ENCODE data around the gene ZNF385C.

The ZNF385C gene

GRCh38 chr17:42067371-42068091, 30.7 kb downstream of the ZNF385C start:
- in situ Hi-C loops (cut with MboI; ENCODE audit: low sequenced_read_pairs): no loop called here
- H3K36me3 ChIP-seq (replicated peaks): no peaks in the 10 kb centered on the region
- no peak overlapping the region for H3K4me3 ChIP-seq
- DNase-seq (ENCODE audit: low spot score in 2 of 2): peak; percentile 42 to 89
- H3K27me3 ChIP-seq (ENCODE audit: low read depth): no peaks in the 10 kb centered on the region
- H3K4me1 ChIP-seq: peaks cover 4% of the 10 kb centered on the region; the same call in 1 of the 2 replicates
- no peaks in the 10 kb centered on the region for H3K9me3 ChIP-seq

- Histone ChIP-seq H3K4me3 (no peak overlapping the region), H3K27me3 (ENCODE audit: low read depth) (no peaks in the 10 kb centered on the region), H3K36me3 (replicated peaks) (no peaks in the 10 kb centered on the region), H3K4me1 (no peaks in the 10 kb centered on the region), H3K9me3 (no peaks in the 10 kb centered on the region)
- no peak for DNase-seq (ENCODE audit: low spot score in 2 of 2)
- in situ Hi-C loops (cut with MboI; ENCODE audit: low sequenced_read_pairs): no loop called here
Observed at GRCh38 chr17:42065201-42065600, 33.1 kb downstream of the ZNF385C start.

GRCh38 chr17:42062681-42063080, 35.6 kb downstream of the ZNF385C start:
- H3K36me3 ChIP-seq (replicated peaks): no peaks in the 10 kb centered on the region
- DNase-seq (ENCODE audit: low spot score in 2 of 2): no peak
- no peaks in the 10 kb centered on the region for H3K4me1 ChIP-seq
- no peaks in the 10 kb centered on the region for H3K27me3 ChIP-seq (ENCODE audit: low read depth)
- H3K4me3 ChIP-seq: no peak overlapping the region
- H3K9me3 ChIP-seq: no peaks in the 10 kb centered on the region
- in situ Hi-C loops (cut with MboI; ENCODE audit: low sequenced_read_pairs): no loop called here

- Histone ChIP-seq H3K27me3 (ENCODE audit: low read depth) (no peaks in the 10 kb centered on the region), H3K4me1 (no peaks in the 10 kb centered on the region), H3K36me3 (replicated peaks) (no peaks in the 10 kb centered on the region), H3K4me3 (no peak overlapping the region), H3K9me3 (no peaks in the 10 kb centered on the region)
- no peak for DNase-seq (ENCODE audit: low spot score in 2 of 2)
- in situ Hi-C loops (cut with MboI; ENCODE audit: low sequenced_read_pairs): no loop called here
Observed at GRCh38 chr17:42061646-42062487, 36.4 kb downstream of the ZNF385C start.

- Histone ChIP-seq H3K9me3 (no peaks in the 10 kb centered on the region), H3K4me1 (no peaks in the 10 kb centered on the region), H3K36me3 (replicated peaks) (no peaks in the 10 kb centered on the region), H3K4me3 (no peak overlapping the region), H3K27me3 (ENCODE audit: low read depth) (no peaks in the 10 kb centered on the region)
- DNase-seq (ENCODE audit: low spot score in 2 of 2): no peak
- in situ Hi-C loops (cut with MboI; ENCODE audit: low sequenced_read_pairs): no loop called here
Observed at GRCh38 chr17:42060231-42060630, 38.0 kb downstream of the ZNF385C start.

- no peak for DNase-seq (ENCODE audit: low spot score in 2 of 2)
- H3K36me3 ChIP-seq (replicated peaks): no peaks in the 10 kb centered on the region
- H3K4me1 ChIP-seq: no peaks in the 10 kb centered on the region
- no peaks in the 10 kb centered on the region for H3K27me3 ChIP-seq (ENCODE audit: low read depth)
- in situ Hi-C loops (cut with MboI; ENCODE audit: low sequenced_read_pairs): no loop called here
- H3K9me3 ChIP-seq: no peaks in the 10 kb centered on the region
- H3K4me3 ChIP-seq: no peak overlapping the region
Observed at GRCh38 chr17:42059815-42060214, 38.5 kb downstream of the ZNF385C start.

GRCh38 chr17:42058063-42058462, 40.2 kb downstream of the ZNF385C start:
- Histone ChIP-seq H3K4me3 (no peak overlapping the region), H3K9me3 (no peaks in the 10 kb centered on the region), H3K27me3 (ENCODE audit: low read depth) (peaks cover 4% of the 10 kb centered on the region; the same call in 1 of the 2 replicates), H3K36me3 (replicated peaks) (no peaks in the 10 kb centered on the region), H3K4me1 (no peaks in the 10 kb centered on the region)
- in situ Hi-C loops (cut with MboI; ENCODE audit: low sequenced_read_pairs): no loop called here
- DNase-seq (ENCODE audit: low spot score in 2 of 2): no peak

GRCh38 chr17:42056635-42057034, 41.6 kb downstream of the ZNF385C start:
- no peak for DNase-seq (ENCODE audit: low spot score in 2 of 2)
- no peak overlapping the region for H3K4me3 ChIP-seq
- no peaks in the 10 kb centered on the region for H3K4me1 ChIP-seq
- peaks cover 6% of the 10 kb centered on the region; the same call in 1 of the 2 replicates for H3K27me3 ChIP-seq (ENCODE audit: low read depth)
- in situ Hi-C loops (cut with MboI; ENCODE audit: low sequenced_read_pairs): no loop called here
- H3K9me3 ChIP-seq: no peaks in the 10 kb centered on the region
- H3K36me3 ChIP-seq (replicated peaks): no peaks in the 10 kb centered on the region

- Histone ChIP-seq H3K4me1 (no peaks in the 10 kb centered on the region), H3K4me3 (no peak overlapping the region), H3K36me3 (replicated peaks) (no peaks in the 10 kb centered on the region), H3K9me3 (no peaks in the 10 kb centered on the region), H3K27me3 (ENCODE audit: low read depth) (peaks cover 6% of the 10 kb centered on the region; the same call in 1 of the 2 replicates)
- no peak for DNase-seq (ENCODE audit: low spot score in 2 of 2)
- in situ Hi-C loops (cut with MboI; ENCODE audit: low sequenced_read_pairs): no loop called here
Observed at GRCh38 chr17:42055496-42055895, 42.8 kb downstream of the ZNF385C start.

- in situ Hi-C loops (cut with MboI; ENCODE audit: low sequenced_read_pairs): no loop called here
Observed at GRCh38 chr17:42055027-42055426, 43.2 kb downstream of the ZNF385C start.

GRCh38 chr17:42053731-42054500, 44.4 kb downstream of the ZNF385C start:
- H3K9me3 ChIP-seq: no peaks in the 10 kb centered on the region
- in situ Hi-C loops (cut with MboI; ENCODE audit: low sequenced_read_pairs): no loop called here
- no peaks in the 10 kb centered on the region for H3K36me3 ChIP-seq (replicated peaks)
- no peaks in the 10 kb centered on the region for H3K4me1 ChIP-seq
- H3K27me3 ChIP-seq (ENCODE audit: low read depth): peaks cover 6% of the 10 kb centered on the region; the same call in 1 of the 2 replicates
- DNase-seq (ENCODE audit: low spot score in 2 of 2): no peak
- H3K4me3 ChIP-seq: no peak overlapping the region

More at GRCh38 chr17:42055027-42055426, 43.2 kb downstream of the ZNF385C start:
- Histone ChIP-seq H3K27me3 (ENCODE audit: low read depth) (peaks cover 6% of the 10 kb centered on the region; the same call in 1 of the 2 replicates), H3K36me3 (replicated peaks) (no peaks in the 10 kb centered on the region), H3K4me1 (no peaks in the 10 kb centered on the region), H3K9me3 (no peaks in the 10 kb centered on the region), H3K4me3 (no peak overlapping the region)
- no peak for DNase-seq (ENCODE audit: low spot score in 2 of 2)

- H3K27me3 ChIP-seq (ENCODE audit: low read depth): peaks cover 6% of the 10 kb centered on the region; the same call in 1 of the 2 replicates
- in situ Hi-C loops (cut with MboI; ENCODE audit: low sequenced_read_pairs): no loop called here
Observed at GRCh38 chr17:42052346-42052877, 45.9 kb downstream of the ZNF385C start.

GRCh38 chr17:42051645-42052044, 46.6 kb downstream of the ZNF385C start:
- Histone ChIP-seq H3K27me3 (ENCODE audit: low read depth) (peaks cover 6% of the 10 kb centered on the region; the same call in 1 of the 2 replicates), H3K36me3 (replicated peaks) (no peaks in the 10 kb centered on the region), H3K9me3 (no peaks in the 10 kb centered on the region), H3K4me1 (no peaks in the 10 kb centered on the region), H3K4me3 (no peak overlapping the region)
- DNase-seq (ENCODE audit: low spot score in 2 of 2): no peak
- in situ Hi-C loops (cut with MboI; ENCODE audit: low sequenced_read_pairs): no loop called here

More at GRCh38 chr17:42052346-42052877, 45.9 kb downstream of the ZNF385C start:
- Histone ChIP-seq H3K36me3 (replicated peaks) (no peaks in the 10 kb centered on the region), H3K4me1 (no peaks in the 10 kb centered on the region), H3K4me3 (no peak overlapping the region), H3K9me3 (no peaks in the 10 kb centered on the region)
- no peak for DNase-seq (ENCODE audit: low spot score in 2 of 2)
